Cardiac septum (tissue), 1 donor: ENCODE measurements around the gene NRAS. TPM values are rescaled to one million over a fixed set of nuclear protein-coding genes. Genes with fewer than 3 reads are reported as not detected.
"Not testable (repeated sequence)": the region's sequence is repeated elsewhere in the genome, so short reads cannot be mapped to it uniquely, and the experiment has no call there.

Experiments
- DNase-seq: peaks from one replicate; pipeline ENCODE4 v3.0.0-alpha.2; 2020; ENCODE audit warnings: low spot score
- intact Hi-C: fragments of 100-400 bp; cut with DNase I; formaldehyde crosslinking; loops from one replicate; pipeline ENCODE4 v1.14.0; 2022
- long read RNA-seq: library from polyadenylated mRNA; unstranded; transcript quantifications from one replicate; pipeline ENCODE4 v2.0.0, GENCODE V29; 2021
- total RNA-seq: library from RNA; stranded (reverse); fragmentation: NEBNext Ultra II Directional; extraction: Animal tissue kit (Norgen Biotek cat#: 25700); gene quantifications from one replicate; pipeline ENCODE4 v1.2.1, GENCODE V29; 2021
- donor health status: DM: no; HTN: no; CAD: no.

Gene NRAS
- total RNA-seq: 11.2 TPM
- long read RNA-seq, full-length matches to known transcripts: 10 of 11 reads
- long read RNA-seq, partial matches to known transcripts: 1 of 11 reads
- long read RNA-seq, other reads (novel, unspliced or antisense): 0 of 11 reads

- intact Hi-C loops: loop anchor here (1.0 to 2.0 kb wide), 4 partner anchors 40 to 135 kb away; partner anchors contain the start of genes BCAS2, CSDE1 and SIKE1
- DNase-seq: peak; percentile 97
Observed at GRCh38 chr1:114716304-114717170, at the start of gene NRAS. Gene NRAS (minus strand): TSS chr1:114716771. CDS start chr1:114716160, 611 bp downstream.

DNA sequence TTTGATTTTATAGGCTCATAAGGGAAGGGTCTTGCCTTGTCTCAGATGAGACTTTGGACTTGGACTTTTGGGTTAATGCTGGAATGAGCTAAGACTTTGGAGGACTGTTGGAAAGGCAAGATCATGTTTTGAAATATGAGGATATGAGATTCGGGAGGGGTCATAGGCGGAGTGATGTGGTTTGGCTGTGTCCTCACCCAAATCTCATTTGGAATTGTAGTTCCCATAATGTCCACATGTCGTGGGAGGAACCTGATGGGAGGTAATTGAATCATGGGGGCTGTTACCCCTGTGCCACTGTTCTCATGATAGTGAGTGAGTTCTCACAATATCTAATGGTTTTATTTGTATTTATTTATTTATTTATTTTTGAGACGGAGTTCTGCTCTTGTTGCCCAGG, 48.1 kb upstream of the NRAS start:
- DNase-seq: no peak
- intact Hi-C loops: no loop called here

- intact Hi-C loops: loop anchor here (5.0 kb wide), 2 partner anchors 176 to 246 kb away; partner anchors contain the start of genes BCAS2 and TRIM33
Observed at GRCh38 chr1:114758256-114758832, 41.8 kb upstream of the NRAS start.

GRCh38 chr1:114757455-114758255, 41.1 kb upstream of the NRAS start, which contains the start of gene CSDE1:
Gene CSDE1 (minus strand): TSS chr1:114757984. CDS start chr1:114739890, 18,094 bp downstream.
- DNase-seq: peak; percentile 98
- intact Hi-C loops: loop anchor here (2.0 to 5.0 kb wide), 3 partner anchors 41 to 245 kb away; partner anchors contain the start of genes BCAS2, NRAS and TRIM33

More at GRCh38 chr1:114758256-114758832, 41.8 kb upstream of the NRAS start:
- DNase-seq: no peak

DNA sequence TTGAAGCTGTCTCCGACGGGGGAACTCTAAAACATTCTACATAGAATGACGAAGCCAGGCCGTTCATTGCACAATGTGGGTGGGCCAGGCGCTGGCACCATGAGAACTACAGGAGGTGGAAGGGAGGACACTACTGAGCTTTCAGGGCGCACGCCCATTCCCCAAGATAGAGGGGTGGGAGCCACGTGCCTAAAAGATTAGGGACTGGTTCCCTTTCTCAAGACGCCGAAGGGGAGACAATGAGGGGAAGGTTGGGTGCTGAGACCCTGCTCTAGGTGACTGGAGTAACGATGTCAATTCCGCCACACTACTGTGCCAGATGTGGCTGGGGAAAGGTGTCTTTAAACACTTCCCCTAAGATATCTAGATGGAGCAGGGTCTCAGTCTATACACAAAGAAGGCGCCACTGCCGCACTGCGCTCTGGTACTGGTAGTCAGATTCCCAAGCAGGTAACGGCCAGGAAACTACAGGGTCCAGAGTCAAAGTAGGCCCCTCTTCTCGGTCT, 40.4 kb upstream of the NRAS start:
- no peak for DNase-seq
- intact Hi-C loops: loop anchor here (2.0 to 5.0 kb wide), 3 partner anchors 40 to 245 kb away; partner anchors contain the start of genes BCAS2, NRAS and TRIM33

DNA sequence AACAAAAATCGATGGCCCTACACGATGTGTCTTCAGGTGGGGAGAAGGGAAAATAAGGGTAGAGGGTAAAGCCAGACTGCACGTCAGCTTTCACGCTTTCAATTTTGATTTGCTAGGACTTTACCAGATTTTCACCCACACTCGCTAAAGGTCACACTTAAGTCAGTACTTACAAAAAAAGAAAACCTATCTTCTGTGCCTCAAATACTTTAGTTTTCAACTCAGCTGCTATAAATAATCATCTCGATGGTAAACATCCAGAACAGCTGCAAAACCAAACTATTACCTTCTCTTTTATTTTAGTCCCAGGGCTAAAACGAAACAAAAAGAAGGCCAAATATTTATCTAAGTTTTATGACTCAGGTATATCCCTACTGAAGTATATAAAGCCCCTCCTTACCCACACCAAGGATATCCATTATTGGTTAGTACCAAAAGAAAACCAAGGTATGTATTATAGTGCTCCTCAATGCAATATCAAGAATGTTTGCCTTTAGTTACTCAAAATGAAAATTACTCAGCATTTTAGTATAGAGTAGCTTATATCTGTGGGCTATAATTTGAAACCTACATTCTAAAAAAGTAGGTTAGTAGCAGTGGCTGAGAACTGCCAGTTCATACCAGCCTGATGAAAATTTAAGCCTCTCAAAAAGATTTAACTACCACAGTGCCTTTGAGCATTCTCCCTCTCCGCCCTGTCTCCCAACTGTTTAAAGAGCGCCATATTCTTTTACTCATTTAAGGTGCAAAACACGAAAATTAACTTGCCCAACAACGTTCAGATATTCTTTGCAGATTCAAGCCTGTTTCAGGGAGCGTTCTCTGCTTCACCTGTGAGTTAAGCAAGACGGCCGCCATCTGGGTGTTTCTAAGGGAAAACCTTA, 39.7 kb upstream of the NRAS start:
- intact Hi-C loops: loop anchor here (2.0 to 5.0 kb wide), 3 partner anchors 39 to 244 kb away; partner anchors contain the start of genes BCAS2, NRAS and TRIM33
- no peak for DNase-seq

DNA sequence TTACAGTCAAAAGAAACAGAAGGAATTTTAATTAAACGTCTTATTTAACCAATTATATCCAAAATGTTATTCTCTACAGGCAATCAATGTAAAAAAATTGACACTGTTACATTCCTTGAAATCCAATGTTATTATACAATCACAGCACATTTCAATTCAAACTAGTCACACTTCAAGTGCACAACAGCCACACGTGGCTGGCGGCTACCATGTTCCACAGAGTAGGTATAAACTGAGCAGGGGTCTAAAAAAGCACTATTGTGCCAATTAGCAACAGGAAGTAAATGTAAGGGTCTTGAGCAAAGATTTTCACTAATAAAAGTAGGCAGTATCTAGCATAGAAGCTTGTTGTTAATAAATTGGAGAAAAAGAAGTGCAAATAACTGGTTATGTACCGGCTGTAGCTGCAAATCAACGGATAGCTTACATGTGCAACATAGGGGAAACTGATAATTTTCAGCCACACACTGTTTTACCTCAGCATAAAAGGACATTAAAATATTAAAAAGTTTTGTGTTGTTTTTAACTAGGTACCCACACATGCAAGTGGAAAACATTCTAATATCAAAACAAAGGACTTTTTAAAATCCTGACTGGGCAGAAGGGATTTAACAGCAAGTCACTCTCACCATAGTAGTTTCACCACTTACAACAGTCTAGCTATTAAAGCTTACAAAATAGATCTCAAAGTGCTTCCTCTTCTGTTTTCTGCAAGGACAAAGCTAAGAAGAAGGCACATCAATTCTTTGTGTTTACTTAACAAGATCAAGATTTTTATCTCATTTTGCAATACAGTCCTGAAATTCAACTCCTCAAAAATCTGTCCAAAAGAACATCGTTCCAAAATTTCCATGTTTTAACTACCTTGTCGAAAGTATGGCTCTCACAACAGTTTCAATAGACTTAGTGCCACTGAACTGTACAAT, 38.7 kb upstream of the NRAS start:
- intact Hi-C loops: loop anchor here (5.0 kb wide), 2 partner anchors 173 to 243 kb away; partner anchors contain the start of genes BCAS2 and TRIM33
- no peak for DNase-seq

- intact Hi-C loops, DNase-seq: not testable (repeated sequence)
Observed at GRCh38 chr1:114753702-114754101, 37.1 kb upstream of the NRAS start.

- intact Hi-C loops: no loop called here
- DNase-seq: no peak
Observed at GRCh38 chr1:114753143-114753542, 36.6 kb upstream of the NRAS start.

GRCh38 chr1:114750780-114751179, 34.2 kb upstream of the NRAS start:
- intact Hi-C loops: no loop called here
- no peak for DNase-seq

GRCh38 chr1:114749835-114750234, 33.3 kb upstream of the NRAS start:
- intact Hi-C loops: no loop called here
- DNase-seq: no peak

GRCh38 chr1:114746450-114747121, 30.0 kb upstream of the NRAS start:
- no peak for DNase-seq
- intact Hi-C loops: no loop called here

DNA sequence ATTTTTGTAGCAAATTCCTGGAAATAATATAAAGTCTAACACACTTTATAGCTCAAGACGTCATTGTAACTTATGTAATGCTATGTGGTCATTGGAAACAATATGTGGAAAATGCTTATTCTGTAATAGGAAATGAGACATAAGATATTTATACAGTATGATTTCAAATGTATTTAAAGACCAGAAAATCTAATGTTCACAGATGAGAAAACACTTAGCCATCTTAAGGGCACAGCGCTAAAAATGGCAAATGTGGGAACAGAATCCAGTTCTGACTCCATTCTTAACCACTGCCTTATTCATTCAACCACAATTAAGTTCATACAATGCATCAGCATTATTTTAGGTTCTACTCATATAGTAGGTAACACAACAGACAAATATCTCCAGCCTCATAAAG, 28.7 kb upstream of the NRAS start:
- intact Hi-C loops: no loop called here
- no peak for DNase-seq

DNA sequence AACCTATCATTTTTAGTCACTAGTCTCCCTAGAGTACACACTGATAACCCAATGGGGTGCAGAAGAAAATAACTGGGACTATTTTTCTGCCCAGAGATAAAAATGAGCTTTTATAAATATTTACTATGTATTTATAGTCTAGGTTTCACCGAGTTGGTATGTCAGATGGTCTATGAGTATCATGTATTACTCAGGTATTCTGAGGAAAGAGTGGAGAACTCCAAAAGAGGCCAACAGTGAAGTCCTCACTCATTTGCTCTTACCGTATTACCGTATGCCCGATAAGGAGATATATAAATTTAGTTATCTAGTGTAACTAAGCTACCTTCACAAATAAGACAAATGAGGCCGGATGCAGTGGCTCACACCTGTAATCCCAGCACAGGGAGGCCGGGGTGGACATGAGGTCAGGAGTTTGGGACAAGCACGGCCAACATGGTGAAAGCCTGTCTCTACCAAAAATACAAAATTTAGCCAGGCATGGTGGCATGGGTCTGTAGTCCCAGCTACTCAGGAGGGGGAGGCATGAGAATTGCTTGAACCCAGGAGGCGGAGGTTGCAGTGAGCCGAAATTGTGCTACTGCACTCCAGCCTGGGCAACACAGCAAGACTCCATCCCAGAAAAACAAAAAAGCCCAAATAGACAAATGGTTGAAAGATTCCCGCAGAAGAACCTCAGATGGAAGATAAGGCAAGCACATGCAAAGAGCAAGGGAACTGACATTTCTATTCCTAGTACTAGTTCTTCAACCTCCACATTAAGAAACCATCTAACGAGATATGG, 25.6 kb upstream of the NRAS start:
- intact Hi-C loops: no loop called here
- DNase-seq: no peak

- intact Hi-C loops: no loop called here
- no peak for DNase-seq
Observed at GRCh38 chr1:114740331-114740730, 23.8 kb upstream of the NRAS start.
